Measurements from ENCODE around the gene EPB41L4A.

- TF ChIP-seq, protein P1, sequence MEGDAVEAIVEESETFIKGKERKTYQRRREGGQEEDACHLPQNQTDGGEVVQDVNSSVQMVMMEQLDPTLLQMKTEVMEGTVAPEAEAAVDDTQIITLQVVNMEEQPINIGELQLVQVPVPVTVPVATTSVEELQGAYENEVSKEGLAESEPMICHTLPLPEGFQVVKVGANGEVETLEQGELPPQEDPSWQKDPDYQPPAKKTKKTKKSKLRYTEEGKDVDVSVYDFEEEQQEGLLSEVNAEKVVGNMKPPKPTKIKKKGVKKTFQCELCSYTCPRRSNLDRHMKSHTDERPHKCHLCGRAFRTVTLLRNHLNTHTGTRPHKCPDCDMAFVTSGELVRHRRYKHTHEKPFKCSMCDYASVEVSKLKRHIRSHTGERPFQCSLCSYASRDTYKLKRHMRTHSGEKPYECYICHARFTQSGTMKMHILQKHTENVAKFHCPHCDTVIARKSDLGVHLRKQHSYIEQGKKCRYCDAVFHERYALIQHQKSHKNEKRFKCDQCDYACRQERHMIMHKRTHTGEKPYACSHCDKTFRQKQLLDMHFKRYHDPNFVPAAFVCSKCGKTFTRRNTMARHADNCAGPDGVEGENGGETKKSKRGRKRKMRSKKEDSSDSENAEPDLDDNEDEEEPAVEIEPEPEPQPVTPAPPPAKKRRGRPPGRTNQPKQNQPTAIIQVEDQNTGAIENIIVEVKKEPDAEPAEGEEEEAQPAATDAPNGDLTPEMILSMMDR (IDR thresholded peaks at IDR 0.05), result no peak
- no peak for TF ChIP-seq POLR2A (IDR thresholded peaks at IDR 0.05)
Measured at GRCh38 chr5:112253478-112254250, 165.4 kb downstream of the EPB41L4A start.

Measured in body of pancreas (tissue), 4 donors.